Activated T-cell treated with anti-CD3 and anti-CD28 coated beads, Interleukin-2, amount 50 U/mL, for 48 hours (primary cell): ENCODE measurements around the gene CHAF1A.

Experiments used
- DNase-seq, 2 experiments: peaks; one replicate each; pipeline ENCODE4 v3.0.0-alpha.2; 2020

Gene CHAF1A

GRCh38 chr19:4457654-4458395 lies 55.4 kb downstream of the CHAF1A start, which contains the start of gene UBXN6:
Gene UBXN6 (minus strand): TSS chr19:4457794. CDS start chr19:4457697, 97 bp downstream.
- DNase-seq: peak; percentile 99

- no peak for DNase-seq
Measured at GRCh38 chr19:4464815-4465581, 62.6 kb downstream of the CHAF1A start.

- DNase-seq: no peak
Measured at GRCh38 chr19:4467835-4468234, 65.4 kb downstream of the CHAF1A start.

- peak; percentile 97 for DNase-seq
Measured at GRCh38 chr19:4471403-4472173, 69.1 kb downstream of the CHAF1A start.

GRCh38 chr19:4472174-4472974 lies 69.9 kb downstream of the CHAF1A start, which contains the start of gene HDGFL2:
Gene HDGFL2 (plus strand): TSS chr19:4472297. CDS start chr19:4472351, 54 bp downstream.
- DNase-seq: peak in 1 of 2 experiments; percentile 32

GRCh38 chr19:4473011-4473762 lies 70.7 kb downstream of the CHAF1A start:
- no peak for DNase-seq

- peak in 1 of 2 experiments; percentile 21 for DNase-seq
Measured at GRCh38 chr19:4473763-4474513, 71.5 kb downstream of the CHAF1A start.

GRCh38 chr19:4474514-4475022 lies 72.1 kb downstream of the CHAF1A start:
- DNase-seq: peak in 1 of 2 experiments; percentile 51

- no peak for DNase-seq
Measured at GRCh38 chr19:4477034-4477801, 74.8 kb downstream of the CHAF1A start.

- DNase-seq: no peak
Measured at GRCh38 chr19:4482721-4483364, 80.4 kb downstream of the CHAF1A start.

GRCh38 chr19:4483385-4483784 lies 80.9 kb downstream of the CHAF1A start:
- no peak for DNase-seq

- DNase-seq: no peak
Measured at GRCh38 chr19:4487572-4487971, 85.1 kb downstream of the CHAF1A start.

GRCh38 chr19:4488496-4488895 lies 86.1 kb downstream of the CHAF1A start:
- DNase-seq: no peak

- DNase-seq: no peak
Measured at GRCh38 chr19:4491446-4491845, 89.0 kb downstream of the CHAF1A start.

GRCh38 chr19:4492337-4493103 lies 90.1 kb downstream of the CHAF1A start:
- no peak for DNase-seq
